HG03045 (cell line): Measurements from ENCODE around the gene MAST4.

Source experiments
- ATAC-seq: cut with Tn5 transposase; IDR thresholded peaks from one replicate; pipeline ENCODE4 v1.9.1; 2021; ENCODE audit warnings: mild to moderate bottlenecking, moderate library complexity; ENCODE audit not compliant: unreplicated experiment

MAST4 gene

DNA sequence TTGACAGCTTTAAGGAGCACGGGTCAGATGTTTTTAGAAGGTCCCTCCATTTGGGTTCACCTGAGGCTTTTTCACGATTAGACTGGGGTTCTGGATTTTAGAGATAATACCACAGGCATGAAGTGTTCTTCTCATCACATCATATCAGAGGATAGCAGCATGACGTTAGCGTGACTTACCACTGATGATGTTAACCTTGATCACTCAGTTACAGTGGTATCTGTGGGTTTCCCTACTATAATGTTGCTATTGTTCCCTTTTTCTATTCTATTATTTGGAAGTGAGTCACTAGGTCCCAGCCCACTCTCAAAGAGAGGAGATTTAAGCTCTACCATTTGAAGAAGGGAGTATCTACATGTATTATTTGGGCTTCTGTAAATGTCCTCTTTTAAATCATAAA lies 300.0 kb downstream of the MAST4 start:
- ATAC-seq: no peak

DNA sequence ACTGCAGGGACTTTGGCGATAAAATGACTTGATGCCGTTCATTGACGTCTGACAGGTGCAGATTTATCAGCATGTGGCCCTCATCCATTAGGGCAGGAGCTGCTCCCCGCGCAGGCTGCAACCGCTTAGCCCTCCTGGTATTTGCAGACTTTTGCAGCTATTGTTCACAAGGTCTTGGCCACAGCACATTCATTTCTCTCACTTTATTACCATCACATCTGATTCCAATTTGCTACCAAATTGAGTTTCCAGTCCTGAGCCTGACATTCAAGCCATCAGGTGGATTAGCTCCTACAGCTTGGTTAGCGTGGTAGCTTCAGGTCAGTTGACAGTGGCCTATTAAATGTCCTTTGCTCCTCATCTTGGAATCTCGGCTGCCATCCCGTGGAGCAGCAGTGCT lies 301.2 kb downstream of the MAST4 start:
- ATAC-seq: no peak

DNA sequence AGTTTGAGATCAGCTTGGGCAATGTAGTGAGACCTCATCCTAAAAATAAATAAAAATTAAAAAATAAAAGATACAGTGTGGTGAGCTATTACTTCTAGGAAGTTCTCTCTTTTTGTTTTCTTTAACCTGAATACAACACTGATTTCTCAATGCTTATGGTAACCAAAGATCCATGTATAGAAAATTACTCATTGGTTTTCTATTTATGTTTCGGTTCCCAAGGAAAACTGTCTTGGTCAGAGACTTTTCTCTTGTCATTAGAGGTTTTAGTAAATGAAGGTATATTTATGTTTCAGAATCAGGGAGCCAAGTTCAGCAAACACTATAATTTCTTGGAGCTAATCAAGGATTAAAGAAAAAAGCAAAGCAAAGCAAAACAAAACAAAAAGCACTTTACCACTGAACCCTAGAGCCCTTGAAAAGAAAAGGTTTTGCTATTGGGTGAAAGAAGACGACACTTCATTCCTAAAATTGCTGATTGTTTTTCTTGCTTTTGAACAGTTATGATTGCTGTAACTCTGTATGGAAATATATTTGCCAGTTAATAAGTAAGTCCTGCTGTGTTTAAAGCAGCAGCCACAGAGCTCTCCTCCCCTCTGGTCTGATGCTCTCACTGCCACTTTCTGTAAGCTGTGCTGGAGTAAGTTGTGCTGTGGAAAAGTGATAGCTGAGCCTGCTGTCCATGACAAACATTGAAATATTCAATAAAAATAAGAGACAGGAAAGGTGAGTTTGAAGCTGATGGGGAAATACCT lies 302.2 kb downstream of the MAST4 start:
- no peak for ATAC-seq

DNA sequence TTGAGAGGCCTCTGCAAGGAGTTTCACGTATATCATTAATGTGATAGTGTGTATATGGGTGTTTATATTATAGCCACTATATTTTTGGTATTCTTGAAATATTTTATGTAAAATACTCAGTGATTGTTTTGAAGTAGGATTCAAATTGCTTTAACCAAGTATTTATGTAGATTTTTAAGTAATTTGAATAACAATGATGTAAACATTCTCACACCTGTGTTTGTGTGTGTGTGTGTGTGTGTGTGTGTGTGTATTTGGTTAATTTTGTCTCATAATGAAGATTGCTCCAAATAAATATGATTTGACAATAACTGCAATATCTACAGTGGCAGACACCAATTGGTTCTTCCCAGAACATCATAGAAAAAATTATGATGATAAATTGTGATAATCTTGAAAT lies 307.0 kb downstream of the MAST4 start:
- no peak for ATAC-seq

DNA sequence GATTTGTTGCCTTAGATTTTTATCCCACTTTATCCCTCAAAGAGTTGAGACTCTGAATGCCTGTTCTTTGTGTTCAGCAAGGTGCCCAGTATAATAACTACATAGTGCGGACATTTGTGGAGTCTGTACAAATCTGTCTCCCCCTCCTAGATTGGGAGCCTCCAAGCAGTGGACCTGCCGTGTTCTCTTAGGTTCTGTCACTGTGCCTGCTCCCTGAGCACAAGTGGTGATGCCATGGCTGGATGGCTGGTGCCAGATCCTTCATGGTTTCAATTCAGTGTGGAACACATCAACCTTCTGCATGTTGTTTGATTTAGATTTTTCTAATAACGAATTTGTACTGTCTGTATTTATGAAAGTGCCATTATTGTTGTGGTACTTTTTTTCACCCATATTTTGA lies 307.5 kb downstream of the MAST4 start:
- ATAC-seq: no peak

DNA sequence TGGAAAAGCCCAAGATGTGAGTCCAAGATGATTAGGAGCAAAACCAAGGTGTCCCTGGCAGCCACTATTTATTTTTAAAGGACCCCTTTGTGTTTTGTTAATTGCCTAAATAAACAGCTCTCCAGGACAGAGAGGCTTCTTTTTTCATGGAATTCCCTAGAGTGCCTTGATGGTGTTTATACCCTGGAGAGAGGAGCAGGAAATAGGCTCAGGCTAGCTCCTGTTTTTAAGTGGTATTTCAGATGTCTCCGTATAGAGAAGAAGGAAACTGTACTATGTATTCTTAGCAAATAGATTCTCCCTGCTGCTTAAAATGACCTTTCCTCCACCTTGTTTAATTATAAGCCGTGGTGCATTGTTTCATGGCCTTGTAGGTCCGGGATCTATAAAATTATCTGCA lies 308.0 kb downstream of the MAST4 start:
- ATAC-seq: no peak

DNA sequence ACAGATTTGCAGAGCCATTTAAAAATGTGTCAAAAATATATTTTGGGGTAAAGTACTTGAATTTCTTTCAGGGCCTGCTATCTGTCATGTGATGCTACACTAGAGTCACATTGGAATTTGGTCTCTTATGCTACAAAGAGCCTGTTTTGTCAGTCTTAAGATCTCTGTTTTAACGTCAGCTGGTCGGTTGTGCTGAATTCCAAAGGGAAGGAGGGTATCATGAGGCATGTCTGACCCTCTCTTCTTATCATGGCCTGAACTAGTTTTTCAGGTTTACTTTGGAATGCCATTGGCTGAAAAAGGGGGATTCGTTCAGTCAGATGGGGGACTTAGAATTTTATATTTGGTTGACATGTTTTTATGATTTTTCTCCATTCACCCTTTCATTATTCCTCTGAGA lies 309.8 kb downstream of the MAST4 start:
- ATAC-seq: no peak

DNA sequence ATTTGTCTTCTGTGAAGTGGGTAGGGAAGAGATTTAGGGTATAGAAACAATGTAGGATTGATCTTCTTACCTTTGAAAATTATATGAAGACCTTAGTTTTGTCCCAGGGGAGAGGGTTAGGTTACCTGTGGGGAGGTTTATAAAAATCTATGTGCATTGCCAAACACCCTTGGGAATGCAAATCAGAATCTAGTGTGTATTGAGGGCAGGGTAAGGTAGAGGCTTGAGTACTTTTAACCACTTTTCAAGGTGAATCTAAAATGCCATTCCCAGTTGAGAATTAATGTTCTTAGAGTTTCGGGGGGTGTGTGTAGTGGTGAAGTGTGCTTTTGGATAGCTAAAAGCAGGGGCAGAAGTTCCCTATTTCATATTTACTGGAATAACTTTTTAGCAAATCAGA lies 312.0 kb downstream of the MAST4 start:
- no peak for ATAC-seq

DNA sequence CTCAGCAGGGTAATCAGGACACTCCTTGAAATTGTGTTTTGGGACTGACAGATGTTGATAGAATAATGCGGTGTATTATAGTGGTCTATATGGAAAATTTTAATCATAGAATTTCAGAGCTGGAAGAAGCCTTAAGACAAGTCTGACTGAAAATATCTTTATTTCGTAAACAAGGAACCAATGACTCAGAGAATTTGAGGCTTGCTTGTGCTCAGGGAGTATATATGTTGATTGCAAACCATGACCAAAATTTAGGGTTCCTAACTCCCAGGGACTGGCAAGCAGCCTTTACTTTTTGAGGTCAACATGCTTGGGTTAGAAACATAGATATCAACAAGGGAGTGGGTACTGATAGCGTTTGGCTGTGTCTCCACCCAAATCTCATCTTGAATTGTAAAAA lies 313.2 kb downstream of the MAST4 start:
- no peak for ATAC-seq

DNA sequence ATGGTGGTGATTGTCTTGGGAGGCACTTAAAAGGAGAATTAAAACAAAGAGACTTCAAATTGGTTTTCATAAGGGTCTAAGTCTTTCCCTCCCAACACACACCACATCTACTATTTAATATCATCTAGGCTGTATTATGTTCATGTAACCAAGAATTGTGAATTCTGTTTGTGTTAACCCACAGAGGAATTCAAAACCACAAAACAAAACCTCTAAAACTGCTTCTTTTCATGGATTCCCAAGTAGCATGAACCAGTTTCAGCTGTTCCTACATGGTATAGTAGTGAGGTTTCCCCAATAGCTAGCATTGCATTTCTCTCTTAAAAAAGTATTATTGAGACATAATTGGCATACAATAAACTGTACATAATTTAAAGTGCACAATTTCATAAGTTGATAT lies 316.6 kb downstream of the MAST4 start:
- no peak for ATAC-seq

DNA sequence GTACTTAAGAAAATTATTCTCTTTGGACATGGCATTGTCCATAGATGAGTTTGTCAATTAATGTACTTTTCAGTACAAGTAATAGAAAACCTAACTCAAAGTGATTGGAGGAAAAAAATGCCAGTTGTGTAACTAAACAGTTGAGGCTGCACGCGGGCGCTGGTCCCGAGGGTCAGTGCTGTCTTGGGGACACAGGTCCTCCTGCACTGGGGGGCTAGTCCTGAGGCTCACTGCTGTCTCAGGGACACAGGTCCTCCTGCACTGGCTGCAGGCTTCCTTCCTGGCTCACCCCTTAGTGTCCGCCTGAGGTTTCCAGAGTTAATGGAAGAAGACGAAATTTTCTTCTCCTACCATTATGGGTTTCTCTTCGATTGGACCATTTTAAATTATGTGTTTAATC lies 319.3 kb downstream of the MAST4 start:
- no peak for ATAC-seq

DNA sequence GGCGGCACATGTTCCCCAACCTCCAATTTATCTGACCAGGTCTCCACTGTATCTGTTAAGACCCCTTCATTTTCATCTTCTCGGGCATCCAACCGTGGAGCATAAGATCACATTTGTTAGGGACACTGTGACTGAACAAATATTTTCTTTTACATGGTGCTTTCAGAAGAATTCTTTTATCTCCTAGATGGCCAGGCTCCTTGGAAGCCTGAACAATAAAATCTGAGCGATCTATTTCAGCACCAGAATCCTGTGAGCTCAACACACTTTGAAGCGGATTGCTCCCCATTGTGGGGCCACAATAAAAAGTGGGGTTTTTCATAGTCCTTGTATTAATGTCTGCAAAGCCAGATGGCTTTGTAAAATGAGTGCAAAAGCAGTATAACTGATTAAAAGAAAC lies 326.7 kb downstream of the MAST4 start:
- ATAC-seq: no peak

DNA sequence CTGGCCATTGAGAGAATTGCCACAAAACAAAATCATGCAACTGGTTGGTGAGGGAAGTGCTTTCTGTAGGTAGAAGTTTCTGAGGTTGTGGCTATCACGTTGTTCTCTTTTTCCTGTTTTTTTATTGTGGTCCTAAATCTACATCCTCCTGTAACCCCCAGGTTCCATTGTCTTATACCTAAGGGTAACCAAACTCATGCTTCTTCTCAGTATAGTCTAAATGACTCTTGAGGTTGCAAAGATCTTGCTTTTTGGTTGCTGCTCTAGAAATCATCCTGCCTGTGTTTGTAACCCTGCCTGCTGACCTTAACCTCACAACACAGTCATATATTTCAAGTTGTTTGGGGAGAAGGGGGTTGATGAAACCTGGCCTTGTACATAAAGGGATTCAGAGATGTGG lies 327.3 kb downstream of the MAST4 start:
- no peak for ATAC-seq

DNA sequence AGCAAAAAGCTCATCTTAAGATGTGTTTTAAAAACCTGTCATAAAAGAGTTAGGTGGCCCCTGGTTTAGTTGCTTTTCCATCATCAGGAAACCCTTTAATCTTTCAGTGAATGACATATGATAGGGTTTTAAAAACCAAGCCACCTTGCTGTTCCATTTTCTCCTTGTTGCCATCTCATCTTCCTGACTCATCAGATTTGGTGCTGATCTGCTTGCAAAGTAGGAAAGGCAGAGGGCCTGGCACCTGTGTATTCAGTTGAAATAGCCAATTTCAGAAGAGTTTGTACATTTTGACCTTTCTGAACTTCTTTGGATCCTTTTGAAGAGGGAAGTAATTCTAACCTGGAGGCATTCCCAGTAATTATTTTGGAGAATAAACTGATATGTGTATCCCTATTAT lies 327.7 kb downstream of the MAST4 start:
- ATAC-seq: no peak

DNA sequence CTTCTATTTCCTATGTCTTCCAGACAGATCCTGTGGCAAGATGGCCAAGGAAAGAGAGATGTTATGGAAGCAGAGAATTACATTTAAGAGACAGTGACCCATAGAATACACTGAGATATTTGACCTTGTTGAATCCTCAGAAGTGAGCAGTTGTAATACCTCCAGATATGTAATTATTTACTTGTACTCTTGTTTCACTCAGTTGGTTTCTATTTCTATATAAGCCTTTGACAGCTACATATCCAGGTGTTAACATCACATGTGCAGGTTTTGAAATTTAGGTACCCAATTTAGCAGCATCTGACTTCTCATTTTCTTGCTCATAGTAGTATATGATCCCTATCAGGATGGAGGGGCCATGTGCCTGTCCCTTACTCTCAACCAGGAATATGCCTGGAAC lies 330.9 kb downstream of the MAST4 start:
- no peak for ATAC-seq

DNA sequence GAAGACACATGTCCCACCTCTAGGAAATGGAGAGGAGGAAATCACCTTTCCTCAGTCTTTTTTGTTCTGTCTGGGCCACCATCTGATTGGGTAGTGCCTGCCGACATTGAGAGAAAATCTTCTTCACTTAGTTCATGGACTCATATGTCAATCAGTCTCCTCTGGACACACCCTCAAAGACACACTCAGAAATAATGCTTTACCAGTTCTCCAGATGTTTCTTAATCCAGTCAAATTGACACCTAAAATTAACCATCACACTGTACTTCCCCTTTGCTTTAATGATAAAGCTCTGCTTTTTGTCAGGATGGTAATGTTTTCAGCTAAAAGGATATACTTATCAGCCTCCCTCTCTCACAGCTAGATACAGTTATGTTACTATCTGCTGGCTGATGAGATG lies 333.1 kb downstream of the MAST4 start:
- no peak for ATAC-seq

DNA sequence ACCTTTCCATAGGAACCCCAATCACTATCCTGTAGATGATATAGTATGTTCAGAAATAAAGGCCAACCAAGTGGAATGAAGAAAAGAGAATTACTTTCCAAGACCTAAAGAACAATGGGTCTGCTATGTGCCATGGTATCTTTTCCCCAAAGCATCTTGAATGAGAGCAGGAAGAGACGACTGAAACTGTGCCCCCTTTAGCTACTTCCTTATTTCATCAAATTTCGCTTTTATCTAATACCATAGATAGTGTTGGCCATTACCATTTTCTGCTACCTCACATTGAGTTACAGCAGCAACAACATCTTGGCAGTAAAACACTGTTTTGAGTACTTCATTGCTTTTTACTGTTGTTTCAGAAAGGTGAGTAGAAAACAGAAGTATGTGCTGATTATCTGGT lies 333.8 kb downstream of the MAST4 start:
- ATAC-seq: no peak

DNA sequence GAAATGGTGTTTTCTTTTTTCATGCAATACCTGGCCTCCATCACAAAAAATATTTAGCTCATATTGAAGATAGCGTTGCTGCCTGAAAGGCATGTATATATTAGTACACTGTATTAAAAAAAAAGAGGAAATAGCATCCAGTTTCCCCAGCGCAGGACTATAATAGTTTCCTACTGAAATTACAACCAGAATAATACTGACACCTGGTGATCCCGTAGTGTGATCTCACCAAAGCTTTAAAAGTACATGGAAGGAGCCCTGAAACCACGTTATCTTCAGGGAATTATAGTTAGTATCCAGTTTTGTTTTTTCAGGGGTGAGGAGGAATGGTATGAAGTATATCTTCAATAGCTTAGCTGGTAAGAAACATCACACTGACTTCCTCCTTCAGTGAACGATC lies 335.5 kb downstream of the MAST4 start:
- no peak for ATAC-seq

DNA sequence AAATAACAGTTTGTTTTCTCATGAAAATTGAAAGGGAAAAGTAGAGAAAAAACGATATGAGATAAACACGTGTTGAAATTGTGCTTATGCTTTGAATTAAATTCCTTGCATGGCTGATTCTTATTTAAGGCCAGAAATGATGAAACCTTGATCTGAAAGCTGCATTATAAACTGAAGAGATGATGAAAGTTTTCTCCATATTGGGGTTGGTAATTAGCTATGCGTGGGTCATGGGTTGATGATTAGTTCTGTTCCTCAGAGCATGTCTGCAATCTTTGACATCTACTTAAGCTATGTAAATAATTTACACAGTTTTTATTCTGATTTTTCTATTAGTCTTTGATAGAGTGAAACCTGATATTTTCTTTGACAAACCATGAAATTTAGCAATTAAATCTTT lies 336.3 kb downstream of the MAST4 start:
- ATAC-seq: no peak

DNA sequence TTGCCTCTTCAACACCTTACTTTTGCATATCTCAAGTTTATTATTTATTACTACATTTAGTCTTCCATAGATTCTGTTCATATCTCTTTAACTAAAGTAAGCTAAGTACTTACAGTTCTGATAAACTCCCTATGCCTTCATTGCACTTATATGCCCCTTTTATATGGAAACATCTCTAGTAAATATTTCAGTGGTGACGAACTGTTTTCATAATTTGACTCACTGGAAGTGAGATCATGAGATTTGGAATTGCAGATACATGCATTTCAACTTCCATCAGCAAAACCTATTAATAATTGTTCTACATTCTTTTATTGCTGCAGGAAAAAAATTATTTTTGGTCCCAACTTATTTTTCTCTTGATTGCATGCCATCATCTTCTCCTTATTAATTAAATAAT lies 336.9 kb downstream of the MAST4 start:
- ATAC-seq: no peak

DNA sequence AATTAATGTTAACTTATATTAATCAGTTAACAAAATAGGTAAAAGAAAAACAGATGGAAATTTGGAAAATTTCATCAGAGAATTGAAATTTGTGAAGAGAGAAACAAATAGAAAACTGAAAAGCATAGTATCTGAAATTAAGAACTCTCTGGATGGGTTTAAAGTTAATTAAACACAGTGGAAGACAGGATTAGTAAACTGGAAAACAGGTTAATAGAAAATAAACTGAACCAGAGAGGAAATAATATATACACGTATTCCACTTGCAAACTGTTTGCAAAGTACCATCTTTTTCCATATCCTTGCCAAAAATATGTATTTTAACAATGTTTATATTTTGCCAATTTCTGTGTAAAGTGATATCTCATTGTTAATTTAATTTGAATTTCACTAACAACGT lies 342.9 kb downstream of the MAST4 start:
- no peak for ATAC-seq

DNA sequence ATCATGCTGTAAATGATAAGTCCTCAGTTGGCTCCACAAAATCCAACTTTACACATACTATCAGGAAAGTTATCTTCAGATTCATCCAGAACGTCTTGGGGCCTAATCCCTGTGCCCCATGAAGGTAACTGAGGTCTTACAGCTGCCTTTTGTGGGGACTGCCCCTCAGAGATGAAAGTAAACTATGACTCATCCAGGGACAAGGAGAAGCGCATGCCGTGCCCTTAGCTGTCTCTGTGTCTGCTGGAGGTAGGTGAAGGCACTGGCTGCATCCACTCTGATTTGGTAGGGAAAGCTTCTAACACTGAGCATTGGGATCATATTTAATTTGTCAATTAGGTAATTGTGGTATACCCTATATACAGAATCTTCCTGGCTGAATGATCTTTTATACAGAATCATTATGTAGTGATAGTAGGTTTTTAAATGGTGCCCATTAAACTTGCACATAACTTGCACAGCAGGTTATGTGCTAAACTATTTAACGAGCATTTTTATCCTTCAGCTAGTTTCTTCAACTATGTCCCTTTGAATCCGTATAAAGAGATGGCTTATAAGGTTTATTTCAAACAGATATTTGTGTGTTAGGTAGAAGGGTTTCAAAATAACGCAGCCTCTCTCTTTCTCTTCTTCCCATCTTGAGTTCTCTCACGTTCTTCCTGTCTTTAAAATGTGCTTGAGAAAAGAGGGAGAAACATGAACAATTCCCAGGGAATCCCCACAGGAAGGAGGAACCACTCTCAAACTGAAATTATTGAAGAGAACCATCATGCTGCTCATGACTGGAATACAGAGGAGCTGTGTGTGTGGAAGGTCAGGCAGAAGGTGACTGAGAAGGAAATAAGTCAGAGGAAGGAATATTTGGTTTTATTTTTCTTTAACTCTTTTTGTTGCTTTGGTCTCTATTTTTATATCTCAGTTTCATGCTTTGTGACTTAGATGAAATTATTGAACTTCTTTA lies 349.5 kb downstream of the MAST4 start:
- ATAC-seq: peak; percentile 94
